Esophagus muscularis mucosa (tissue), 4 donors: ENCODE data around the gene RBPJL. TPM values are rescaled to one million over a fixed set of nuclear protein-coding genes. Genes with fewer than 3 reads are reported as not detected.

Experiments
- DNase-seq: peaks from one replicate; pipeline ENCODE4 v3.0.0-alpha.2; 2017; ENCODE audit errors: extremely low spot score
- H3K27ac ChIP-seq, 4 donors: fragments of 200-600 bp; sonication (generic); replicated peaks in 1 of 4; 1 replicate in 3 of 4; 2 replicates in 1 of 4; pipeline ENCODE4 v1.5.1; 2016 to 2019; ENCODE audit warnings: mild to moderate bottlenecking in 1 of 4
- H3K27me3 ChIP-seq, 4 donors: fragments of 200-600 bp; sonication (generic); one replicate each; pipeline versions ENCODE4 v1.5.1 to v1.6.0; 2016 to 2019
- H3K36me3 ChIP-seq, 4 donors: fragments of 200-600 bp; sonication (generic); one replicate each; pipeline ENCODE4 v1.5.1; 2016 to 2019
- H3K4me1 ChIP-seq, 4 donors: fragments of 200-600 bp; sonication (generic); one replicate each; pipeline ENCODE4 v1.5.1; 2016 to 2019
- H3K4me3 ChIP-seq, 4 donors: fragments of 200-600 bp; sonication (generic); 1 replicate in 2 of 4; 2 replicates in 2 of 4; pipeline ENCODE4 v1.5.1; 2016 to 2019; ENCODE audit warnings: mild to moderate bottlenecking in 4 of 4, moderate library complexity in 1 of 4
- H3K9me3 ChIP-seq, 4 donors: fragments of 200-600 bp; sonication (generic); 1 replicate in 3 of 4; 2 replicates in 1 of 4; pipeline ENCODE4 v1.5.1; 2016 to 2019
- EP300 ChIP-seq: sonication (generic); formaldehyde crosslinking; IDR thresholded peaks from one replicate; pipeline ENCODE4 v1.6.1; 2017; ENCODE audit warnings: antibody characterized with exemption
- POLR2A ChIP-seq: fragments of 450-650 bp; IDR thresholded peaks from one replicate; pipeline ENCODE4 v1.6.1; 2017; ENCODE audit warnings: antibody characterized with exemption, moderate library complexity, mild to moderate bottlenecking, low read depth
- POLR2AphosphoS5 ChIP-seq, 2 donors: sonication (generic); formaldehyde crosslinking; IDR thresholded peaks; one replicate each; pipeline ENCODE4 v1.6.1; 2017; ENCODE audit warnings: antibody characterized with exemption in 2 of 2
- WGBS: methylation state at CpG from one replicate; pipeline ENCODE4 v1.1.5; 2018; 5-methylcytosine and 5-hydroxymethylcytosine counted together
- intact Hi-C: fragments of 100-400 bp; cut with DNase I; formaldehyde crosslinking; loops from one replicate; pipeline ENCODE4 v1.15.1; 2023
- total RNA-seq, 4 donors: library from RNA; depleted of rRNA; stranded (reverse); fragments of >200 nt; gene quantifications; one replicate each; pipeline versions ENCODE4 v1.1.0 to v1.2.1, GENCODE V29; 2016
- TF ChIP-seq, protein P1 (sequence below), 3 experiments: fragments of 200-600 bp in 2 of 3; fragments of 450-650 bp in 1 of 3; sonication (generic) in 2 of 3; IDR thresholded peaks; one replicate each; pipeline ENCODE4 v1.5.1; 2017 to 2019; ENCODE audit warnings: antibody characterized with exemption in 3 of 3, mild to moderate bottlenecking in 2 of 3, moderate library complexity in 1 of 3

The RBPJL gene
- total RNA-seq, 4 donors from 2014 or later = not detected

DNA sequence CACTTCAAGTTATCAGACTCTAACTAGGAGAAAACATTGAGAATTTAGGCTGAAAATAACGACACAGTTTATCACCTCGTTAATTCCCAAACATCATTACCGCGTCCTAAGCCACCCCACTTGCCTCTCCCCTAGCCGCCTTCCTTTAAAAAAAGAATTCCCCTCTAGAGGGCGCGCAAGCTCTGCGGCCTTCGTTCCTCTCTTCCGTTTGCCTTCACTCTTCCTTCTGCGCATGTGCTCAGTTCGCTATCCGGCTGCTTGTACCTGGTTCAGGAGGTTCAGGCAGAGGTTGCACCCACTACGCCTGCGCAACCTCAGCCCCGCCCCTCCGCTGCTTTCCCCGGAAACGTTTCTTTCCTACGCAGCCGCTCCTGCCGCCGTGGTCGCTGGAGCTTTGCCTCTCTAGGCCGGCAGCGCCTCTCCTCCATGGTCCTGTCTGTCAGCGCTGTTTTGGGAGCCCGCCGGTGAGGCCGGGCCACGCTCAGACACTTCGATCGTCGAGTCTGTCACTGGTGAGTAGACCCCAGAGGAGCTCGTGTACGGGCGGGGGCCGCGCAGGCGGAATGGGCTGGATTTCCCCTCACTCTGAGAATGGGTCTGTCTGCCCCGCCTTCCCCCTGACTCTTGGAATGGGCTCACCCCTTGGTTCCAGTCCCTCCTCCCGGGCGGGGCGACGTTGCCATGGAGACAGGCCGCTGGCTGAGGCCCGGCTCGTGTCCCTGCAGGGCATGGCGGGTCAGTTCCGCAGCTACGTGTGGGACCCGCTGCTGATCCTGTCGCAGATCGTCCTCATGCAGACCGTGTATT lies 56.4 kb downstream of the RBPJL start, which contains the start of gene SYS1:
TSS of gene SYS1 (plus strand) at position 353 of the 807 bp plus-strand sequence. CDS start at position 729, 376 bp downstream.
- intact Hi-C loops = no loop called here
- Histone ChIP-seq H3K27ac (peak within 1 kb of the TSS; percentile 91 to 96 (median 93)), H3K4me1 (peaks cover 37 to 59% (median 52%) of the 10 kb centered on the region in 4 donors), H3K4me3 (peak within 1 kb of the TSS; percentile 69 to 73 (median 69)), H3K9me3 (no peaks in the 10 kb centered on the region), H3K36me3 (peaks cover 22 to 32% (median 27%) of the 10 kb centered on the region in 4 donors), H3K27me3 (no peaks in the 10 kb centered on the region)
- peak; percentile 73 for TF ChIP-seq POLR2A
- TF ChIP-seq POLR2AphosphoS5 (IDR thresholded peaks at IDR 0.05) = peak; percentile 98
- no peak for TF ChIP-seq EP300
- TF ChIP-seq, protein P1, sequence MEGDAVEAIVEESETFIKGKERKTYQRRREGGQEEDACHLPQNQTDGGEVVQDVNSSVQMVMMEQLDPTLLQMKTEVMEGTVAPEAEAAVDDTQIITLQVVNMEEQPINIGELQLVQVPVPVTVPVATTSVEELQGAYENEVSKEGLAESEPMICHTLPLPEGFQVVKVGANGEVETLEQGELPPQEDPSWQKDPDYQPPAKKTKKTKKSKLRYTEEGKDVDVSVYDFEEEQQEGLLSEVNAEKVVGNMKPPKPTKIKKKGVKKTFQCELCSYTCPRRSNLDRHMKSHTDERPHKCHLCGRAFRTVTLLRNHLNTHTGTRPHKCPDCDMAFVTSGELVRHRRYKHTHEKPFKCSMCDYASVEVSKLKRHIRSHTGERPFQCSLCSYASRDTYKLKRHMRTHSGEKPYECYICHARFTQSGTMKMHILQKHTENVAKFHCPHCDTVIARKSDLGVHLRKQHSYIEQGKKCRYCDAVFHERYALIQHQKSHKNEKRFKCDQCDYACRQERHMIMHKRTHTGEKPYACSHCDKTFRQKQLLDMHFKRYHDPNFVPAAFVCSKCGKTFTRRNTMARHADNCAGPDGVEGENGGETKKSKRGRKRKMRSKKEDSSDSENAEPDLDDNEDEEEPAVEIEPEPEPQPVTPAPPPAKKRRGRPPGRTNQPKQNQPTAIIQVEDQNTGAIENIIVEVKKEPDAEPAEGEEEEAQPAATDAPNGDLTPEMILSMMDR (IDR thresholded peaks at IDR 0.05) = peak; percentile 87 to 96 (median 93)
- under 1% methylated on average over 44 of the region's 55 CpGs for WGBS
- DNase-seq = peak; percentile 99

DNA sequence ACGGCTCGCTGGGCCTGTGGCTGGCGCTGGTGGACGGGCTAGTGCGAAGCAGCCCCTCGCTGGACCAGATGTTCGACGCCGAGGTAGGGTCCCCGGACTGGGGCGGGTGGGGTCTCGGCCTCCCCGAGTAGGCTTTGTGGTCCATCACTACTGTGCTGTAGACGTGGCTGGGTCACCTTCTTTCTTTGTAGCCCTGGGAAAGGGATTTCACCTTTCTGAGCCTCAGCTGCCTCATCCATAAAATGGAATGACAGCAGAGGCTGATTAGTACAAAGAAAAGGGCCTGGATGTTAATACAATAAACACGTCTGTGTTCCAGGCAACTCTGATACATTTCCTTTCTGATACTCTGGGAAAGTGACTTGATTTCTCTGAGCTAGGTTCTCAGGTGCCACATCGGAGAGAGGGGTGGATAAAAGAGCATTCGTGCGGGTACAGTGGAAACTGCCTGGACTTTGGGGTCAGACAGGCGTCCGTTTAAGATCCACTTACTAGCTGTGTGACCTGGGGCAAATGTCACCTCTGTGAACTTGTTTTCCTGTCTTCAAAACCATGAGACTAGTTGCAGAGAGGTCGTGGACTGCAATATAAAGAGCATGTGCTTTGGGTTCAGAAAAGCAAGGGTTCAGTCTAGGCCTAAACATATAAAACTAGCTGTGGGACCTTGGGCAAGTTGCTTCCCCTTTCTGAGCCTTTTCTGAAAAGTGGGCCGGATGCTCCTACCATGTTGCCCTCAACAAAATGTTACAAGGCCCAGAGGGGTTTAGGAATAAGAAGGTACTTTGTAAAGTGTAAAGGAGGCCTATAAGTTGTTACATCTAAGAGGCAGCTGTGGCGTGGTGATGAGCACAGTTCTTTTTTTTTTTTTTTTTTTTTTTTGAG lies 57.2 kb downstream of the RBPJL start:
- intact Hi-C loops = no loop called here
- TF ChIP-seq EP300 (no peak), POLR2A (no peak), POLR2AphosphoS5 (IDR thresholded peaks at IDR 0.05) (no peak)
- TF ChIP-seq, protein P1 (IDR thresholded peaks at IDR 0.05) = no peak
- WGBS = 27% methylated on average over 19 of the region's 23 CpGs
- no peak for DNase-seq
- H3K4me1 ChIP-seq = peaks cover 29 to 51% (median 47%) of the 10 kb centered on the region in 4 donors
- H3K4me3 ChIP-seq = peak overlapping the region; percentile 69 to 73 (median 69)
- H3K27me3 ChIP-seq = no peaks in the 10 kb centered on the region
- H3K9me3 ChIP-seq = no peaks in the 10 kb centered on the region
- H3K27ac ChIP-seq = peak overlapping the region; percentile 91 to 96 (median 93)
- peaks cover 22 to 41% (median 34%) of the 10 kb centered on the region in 4 donors for H3K36me3 ChIP-seq

DNA sequence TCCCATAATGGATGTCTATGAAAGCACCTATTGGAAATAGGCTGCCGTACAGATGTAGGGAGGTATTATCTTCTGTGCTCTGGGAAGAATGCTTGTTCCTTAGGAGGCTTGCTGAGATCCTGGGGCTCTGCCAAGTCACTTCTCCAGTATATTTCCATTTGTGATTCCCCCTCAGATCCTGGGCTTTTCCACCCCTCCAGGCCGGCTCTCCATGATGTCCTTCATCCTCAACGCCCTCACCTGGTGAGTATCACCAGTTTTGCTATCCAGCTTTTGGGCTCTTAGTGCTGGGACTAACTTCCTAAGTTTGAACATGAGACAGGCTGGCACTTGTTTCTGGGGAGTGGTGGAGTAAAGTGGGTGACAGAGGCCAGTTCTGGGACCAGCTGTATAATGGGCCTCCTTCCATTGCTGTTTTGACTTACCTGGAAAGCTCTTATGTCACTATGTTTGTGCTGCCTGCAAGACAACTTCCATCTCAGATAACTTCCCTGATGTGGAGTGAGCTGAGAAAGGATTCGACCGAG lies 58.9 kb downstream of the RBPJL start:
- Histone ChIP-seq H3K27me3 (no peaks in the 10 kb centered on the region), H3K4me1 (peaks cover 13 to 34% (median 32%) of the 10 kb centered on the region in 4 donors), H3K27ac (peak overlapping the region in 3 of 4 donors; percentile 20 to 47 (median 29)), H3K9me3 (no peaks in the 10 kb centered on the region), H3K4me3 (no peak overlapping the region), H3K36me3 (peaks cover 22 to 41% (median 37%) of the 10 kb centered on the region in 4 donors)
- TF ChIP-seq POLR2AphosphoS5 (IDR thresholded peaks at IDR 0.05) = no peak
- TF ChIP-seq POLR2A = no peak
- TF ChIP-seq EP300 = no peak
- TF ChIP-seq, protein P1 (IDR thresholded peaks at IDR 0.05) = no peak
- intact Hi-C loops = no loop called here
- 69% methylated on average over 3 of the region's 5 CpGs for WGBS
- no peak for DNase-seq

DNA sequence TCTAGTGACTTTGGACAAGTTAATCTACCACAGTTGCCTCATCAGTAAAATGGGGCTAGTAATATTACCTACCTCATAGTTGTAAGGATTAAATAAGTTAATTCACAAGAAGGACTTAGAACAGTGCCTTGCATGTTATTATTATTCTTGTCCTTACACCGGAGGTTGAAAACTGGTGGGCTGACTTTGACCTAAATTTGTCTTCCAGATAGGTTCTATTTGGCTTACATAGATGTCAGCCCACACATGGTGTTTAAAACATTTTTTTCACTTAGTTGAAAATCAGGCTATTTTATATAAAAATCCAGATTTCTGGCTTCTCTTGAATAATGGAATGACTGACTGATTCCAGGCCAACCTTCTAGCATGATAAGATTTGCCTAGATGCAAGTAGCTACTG lies 59.6 kb downstream of the RBPJL start:
- Histone ChIP-seq H3K9me3 (no peaks in the 10 kb centered on the region), H3K36me3 (peaks cover 22 to 41% (median 37%) of the 10 kb centered on the region in 4 donors), H3K27ac (peak overlapping the region in 2 of 4 donors; percentile 20 to 47), H3K4me3 (no peak overlapping the region), H3K27me3 (no peaks in the 10 kb centered on the region), H3K4me1 (peaks cover 13 to 32% (median 31%) of the 10 kb centered on the region in 4 donors)
- TF ChIP-seq EP300 = no peak
- TF ChIP-seq, protein P1 (IDR thresholded peaks at IDR 0.05) = no peak
- 86% methylated on average over 1 of the region's 1 CpG for WGBS
- DNase-seq = no peak
- intact Hi-C loops = no loop called here
